Cardiac muscle cell (in vitro differentiated cells and primary cell): Measurements from ENCODE around the gene PEAK3. TPM values are rescaled to one million over a fixed set of nuclear protein-coding genes. Genes with fewer than 3 reads are reported as not detected.

Source experiments
- DNase-seq, 2 donors: peaks; one replicate each; pipeline versions ENCODE4 v3.0.0 to v3.0.0-alpha.2; 2010 to 2017; ENCODE audit warnings: low read depth in 1 of 2, low spot score in 1 of 2
- H3K27ac ChIP-seq: fragments of 200-600 bp; sonication (generic); 2 replicates; pipeline ENCODE4 v1.5.1; 2016
- H3K27me3 ChIP-seq: fragments of 200-600 bp; sonication (generic); 2 replicates; pipeline ENCODE4 v1.6.0; 2016; ENCODE audit warnings: control low read depth
- H3K36me3 ChIP-seq: fragments of 200-600 bp; sonication (generic); 2 replicates; pipeline ENCODE4 v1.5.1; 2016; ENCODE audit warnings: control low read depth
- H3K4me1 ChIP-seq: fragments of 200-600 bp; sonication (generic); 2 replicates; pipeline ENCODE4 v1.8.1; 2017; ENCODE audit warnings: low read depth, mild to moderate bottlenecking, mixed run types
- H3K4me3 ChIP-seq: fragments of 200-600 bp; sonication (generic); 2 replicates; pipeline ENCODE4 v1.5.1; 2016; ENCODE audit warnings: mild to moderate bottlenecking
- H3K9me3 ChIP-seq: fragments of 200-600 bp; sonication (generic); 2 replicates; pipeline ENCODE4 v1.5.1; 2017; ENCODE audit warnings: low read depth, mild to moderate bottlenecking, control low read depth
- polyA plus RNA-seq: library from polyadenylated mRNA; unstranded; fragments of >200 nt; fragmentation: Nextera tagmentation; extraction: Ambion mirVana; gene quantifications from 2 replicates; pipeline ENCODE4 v1.2.1, GENCODE V29; 2016
- total RNA-seq: library from RNA; depleted of rRNA; stranded (reverse); fragments of >200 nt; gene quantifications from 2 replicates; pipeline ENCODE4 v1.2.3, GENCODE V29; 2016
- TF ChIP-seq, protein P1 (sequence below): IDR thresholded peaks from 2 replicates; pipeline ENCODE4 v1.5.1; 2012; ENCODE audit warnings: low read depth, mild to moderate bottlenecking, low read length

Gene PEAK3
- total and polyA plus RNA-seq, 2 experiments from 2014 or later = 0.06 to 0.48 TPM

- Histone ChIP-seq H3K27me3 (no peaks in the 10 kb centered on the region), H3K4me1 (no peaks in the 10 kb centered on the region), H3K9me3 (no peaks in the 10 kb centered on the region), H3K27ac (no peak overlapping the region), H3K4me3 (no peak overlapping the region), H3K36me3 (no peaks in the 10 kb centered on the region)
- TF ChIP-seq, protein P1, sequence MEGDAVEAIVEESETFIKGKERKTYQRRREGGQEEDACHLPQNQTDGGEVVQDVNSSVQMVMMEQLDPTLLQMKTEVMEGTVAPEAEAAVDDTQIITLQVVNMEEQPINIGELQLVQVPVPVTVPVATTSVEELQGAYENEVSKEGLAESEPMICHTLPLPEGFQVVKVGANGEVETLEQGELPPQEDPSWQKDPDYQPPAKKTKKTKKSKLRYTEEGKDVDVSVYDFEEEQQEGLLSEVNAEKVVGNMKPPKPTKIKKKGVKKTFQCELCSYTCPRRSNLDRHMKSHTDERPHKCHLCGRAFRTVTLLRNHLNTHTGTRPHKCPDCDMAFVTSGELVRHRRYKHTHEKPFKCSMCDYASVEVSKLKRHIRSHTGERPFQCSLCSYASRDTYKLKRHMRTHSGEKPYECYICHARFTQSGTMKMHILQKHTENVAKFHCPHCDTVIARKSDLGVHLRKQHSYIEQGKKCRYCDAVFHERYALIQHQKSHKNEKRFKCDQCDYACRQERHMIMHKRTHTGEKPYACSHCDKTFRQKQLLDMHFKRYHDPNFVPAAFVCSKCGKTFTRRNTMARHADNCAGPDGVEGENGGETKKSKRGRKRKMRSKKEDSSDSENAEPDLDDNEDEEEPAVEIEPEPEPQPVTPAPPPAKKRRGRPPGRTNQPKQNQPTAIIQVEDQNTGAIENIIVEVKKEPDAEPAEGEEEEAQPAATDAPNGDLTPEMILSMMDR = no peak
- no peak for DNase-seq
Observed at GRCh38 chr19:2260341-2260805, 21.6 kb downstream of the PEAK3 start.

DNA sequence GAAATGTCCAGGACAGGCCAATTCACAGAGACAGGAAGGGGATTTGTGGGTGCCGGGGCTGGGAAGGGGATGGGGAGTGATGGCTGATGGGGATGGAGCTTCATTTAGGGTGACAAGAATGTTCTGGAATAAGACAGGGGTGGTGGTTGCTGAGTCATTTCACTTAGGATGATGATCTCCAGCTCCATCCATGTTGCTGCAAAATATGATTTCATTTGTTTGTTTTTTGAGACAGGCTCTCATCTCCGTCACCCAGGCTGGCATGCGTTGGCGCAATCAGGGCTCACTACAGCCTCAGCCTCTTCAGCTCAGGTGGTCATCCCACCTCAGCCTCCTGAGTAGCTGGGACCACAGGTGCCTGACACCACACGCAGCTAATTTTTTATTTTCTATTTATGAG lies 22.6 kb downstream of the PEAK3 start:
- TF ChIP-seq, protein P1 = no peak
- no peak for DNase-seq
- Histone ChIP-seq H3K27me3 (no peaks in the 10 kb centered on the region), H3K4me3 (no peak overlapping the region), H3K27ac (no peak overlapping the region), H3K4me1 (no peaks in the 10 kb centered on the region), H3K36me3 (no peaks in the 10 kb centered on the region), H3K9me3 (no peaks in the 10 kb centered on the region)

- Histone ChIP-seq H3K27me3 (peaks cover 18% of the 10 kb centered on the region), H3K9me3 (no peaks in the 10 kb centered on the region), H3K27ac (no peak within 1 kb of the TSS), H3K4me3 (no peak within 1 kb of the TSS), H3K4me1 (peaks cover 3% of the 10 kb centered on the region), H3K36me3 (no peaks in the 10 kb centered on the region)
- TF ChIP-seq, protein P1 = no peak
- DNase-seq = no peak
Observed at GRCh38 chr19:2255982-2256685, 25.8 kb downstream of the PEAK3 start, which contains the start of gene JSRP1. Gene JSRP1, minus strand, starts transcription at chr19:2256417. Its CDS starts 1,103 bp downstream, at chr19:2255314.

DNA sequence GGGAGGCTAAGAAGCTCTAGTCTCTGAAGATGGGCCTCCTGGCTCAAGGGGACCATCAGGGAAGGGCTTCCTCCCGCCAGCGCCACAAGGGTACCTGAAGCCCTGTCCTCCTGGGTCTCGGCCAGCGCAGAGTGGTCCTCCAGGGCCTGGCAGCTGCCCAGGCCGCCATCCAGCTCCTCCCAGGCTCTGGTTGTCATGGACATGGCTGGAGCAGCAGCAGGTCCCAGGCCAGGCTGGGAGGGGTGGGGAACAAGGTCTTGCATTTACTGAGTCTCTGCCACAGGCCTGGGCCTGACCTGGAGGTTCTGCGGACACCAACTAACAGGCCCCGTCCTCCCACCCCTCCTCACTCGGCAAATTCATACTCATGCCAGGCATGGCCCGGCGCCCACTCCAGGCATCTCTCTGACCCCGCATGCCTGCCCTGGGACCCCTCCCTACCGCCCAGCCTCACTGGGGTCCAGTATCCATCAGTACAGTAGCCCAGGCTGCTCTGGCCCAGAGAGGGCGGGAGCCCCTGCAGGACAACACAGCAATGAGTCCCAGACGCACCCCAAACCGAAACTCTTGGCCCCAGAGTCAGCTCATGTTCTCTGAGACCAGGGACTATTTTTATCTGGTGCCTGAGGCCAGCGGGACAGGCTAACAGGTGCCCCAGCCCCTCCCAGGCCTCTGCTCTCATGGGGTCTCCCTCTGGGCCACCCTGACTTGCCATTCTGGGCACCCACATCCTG lies 26.7 kb downstream of the PEAK3 start:
- TF ChIP-seq, protein P1 = no peak
- no peak for DNase-seq
- H3K9me3 ChIP-seq = no peaks in the 10 kb centered on the region
- no peak overlapping the region for H3K4me3 ChIP-seq
- H3K36me3 ChIP-seq = no peaks in the 10 kb centered on the region
- peaks cover 3% of the 10 kb centered on the region for H3K4me1 ChIP-seq
- no peak overlapping the region for H3K27ac ChIP-seq
- peaks cover 24% of the 10 kb centered on the region for H3K27me3 ChIP-seq

GRCh38 chr19:2254064-2254872 lies 27.7 kb downstream of the PEAK3 start:
- H3K27me3 ChIP-seq = peaks cover 24% of the 10 kb centered on the region
- no peaks in the 10 kb centered on the region for H3K36me3 ChIP-seq
- peak; percentile 59 to 76 for DNase-seq
- TF ChIP-seq, protein P1 = peak; percentile 66
- no peak overlapping the region for H3K27ac ChIP-seq
- H3K4me1 ChIP-seq = peaks cover 3% of the 10 kb centered on the region
- H3K4me3 ChIP-seq = no peak overlapping the region
- no peaks in the 10 kb centered on the region for H3K9me3 ChIP-seq
